Nephron (organoid): Measurements from ENCODE around the gene MTFP1.

Experiments
- H3K27ac Mint-ChIP-seq, 3 experiments: 2 replicates each; pipeline ENCODE4 v1.8.0; 2020; ENCODE audit warnings: mixed read lengths in 3 of 3, mild to moderate bottlenecking in 2 of 3, moderate library complexity in 1 of 3
- H3K27me3 Mint-ChIP-seq: 2 replicates; pipeline ENCODE4 v1.8.0; 2021; ENCODE audit warnings: low read depth, mild to moderate bottlenecking, moderate library complexity, mixed read lengths
- H3K36me3 Mint-ChIP-seq: 2 replicates; pipeline ENCODE4 v1.8.0; 2020; ENCODE audit warnings: low read depth, mixed read lengths
- H3K4me1 Mint-ChIP-seq: 2 replicates; pipeline ENCODE4 v1.8.0; 2020; ENCODE audit warnings: mixed read lengths
- H3K4me3 Mint-ChIP-seq, 3 experiments: 2 replicates each; pipeline ENCODE4 v1.8.0; 2020; ENCODE audit warnings: mild to moderate bottlenecking in 3 of 3, mixed read lengths in 3 of 3, moderate library complexity in 2 of 3
- H3K9me3 Mint-ChIP-seq: 2 replicates; pipeline ENCODE4 v1.8.0; 2020; ENCODE audit warnings: mixed read lengths
- TF ChIP-seq, protein P1 (sequence below), 3 experiments: fragments of 200-600 bp; sonication (generic); IDR thresholded peaks; one replicate each; pipeline ENCODE4 v1.5.0; 2021; ENCODE audit warnings: antibody characterized with exemption in 3 of 3; ENCODE audit not compliant: unreplicated experiment in 3 of 3

MTFP1 gene

DNA sequence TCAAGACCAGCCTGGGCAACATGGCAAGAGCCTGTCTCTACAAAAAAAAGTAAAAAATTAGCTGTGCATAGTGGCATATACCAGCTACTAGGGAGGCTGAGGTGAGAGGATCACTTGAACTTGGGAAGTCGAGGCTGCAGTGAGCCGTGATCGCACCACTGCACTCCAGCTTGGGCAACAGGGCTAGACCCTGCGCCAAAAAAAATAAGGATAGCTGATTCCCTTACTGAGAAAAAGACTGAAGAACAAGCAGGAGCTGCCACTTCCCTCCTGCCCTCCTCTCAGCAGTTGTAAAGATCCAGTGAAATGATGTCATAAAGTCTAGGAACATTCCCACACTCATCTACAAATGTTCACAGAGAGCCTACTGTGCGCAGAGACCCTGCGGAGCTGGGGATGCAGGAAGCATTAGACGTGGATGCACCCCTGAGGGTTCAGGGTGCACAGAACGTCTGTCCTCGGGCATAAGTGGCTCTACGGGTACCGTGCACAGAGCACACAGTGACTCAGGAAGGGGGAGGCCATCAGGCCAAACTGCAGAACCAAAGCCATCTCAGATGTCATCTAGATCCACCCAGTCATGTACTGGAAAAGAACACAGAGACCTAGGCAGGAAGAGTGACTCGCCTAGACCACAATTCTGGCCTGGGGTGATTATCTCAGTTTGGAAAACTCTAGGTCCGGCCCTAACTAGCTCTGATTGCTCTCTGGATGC, 17.0 kb upstream of the MTFP1 start:
- TF ChIP-seq, protein P1, sequence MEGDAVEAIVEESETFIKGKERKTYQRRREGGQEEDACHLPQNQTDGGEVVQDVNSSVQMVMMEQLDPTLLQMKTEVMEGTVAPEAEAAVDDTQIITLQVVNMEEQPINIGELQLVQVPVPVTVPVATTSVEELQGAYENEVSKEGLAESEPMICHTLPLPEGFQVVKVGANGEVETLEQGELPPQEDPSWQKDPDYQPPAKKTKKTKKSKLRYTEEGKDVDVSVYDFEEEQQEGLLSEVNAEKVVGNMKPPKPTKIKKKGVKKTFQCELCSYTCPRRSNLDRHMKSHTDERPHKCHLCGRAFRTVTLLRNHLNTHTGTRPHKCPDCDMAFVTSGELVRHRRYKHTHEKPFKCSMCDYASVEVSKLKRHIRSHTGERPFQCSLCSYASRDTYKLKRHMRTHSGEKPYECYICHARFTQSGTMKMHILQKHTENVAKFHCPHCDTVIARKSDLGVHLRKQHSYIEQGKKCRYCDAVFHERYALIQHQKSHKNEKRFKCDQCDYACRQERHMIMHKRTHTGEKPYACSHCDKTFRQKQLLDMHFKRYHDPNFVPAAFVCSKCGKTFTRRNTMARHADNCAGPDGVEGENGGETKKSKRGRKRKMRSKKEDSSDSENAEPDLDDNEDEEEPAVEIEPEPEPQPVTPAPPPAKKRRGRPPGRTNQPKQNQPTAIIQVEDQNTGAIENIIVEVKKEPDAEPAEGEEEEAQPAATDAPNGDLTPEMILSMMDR (IDR thresholded peaks at IDR 0.05; ENCODE audit: unreplicated experiment in 3 of 3) = no peak
- Mint-ChIP-seq H3K9me3 (no peaks in the 10 kb centered on the region), H3K27ac (no peak overlapping the region), H3K4me3 (no peak overlapping the region), H3K36me3 (peaks cover 15% of the 10 kb centered on the region), H3K4me1 (no peaks in the 10 kb centered on the region), H3K27me3 (no peaks in the 10 kb centered on the region)

DNA sequence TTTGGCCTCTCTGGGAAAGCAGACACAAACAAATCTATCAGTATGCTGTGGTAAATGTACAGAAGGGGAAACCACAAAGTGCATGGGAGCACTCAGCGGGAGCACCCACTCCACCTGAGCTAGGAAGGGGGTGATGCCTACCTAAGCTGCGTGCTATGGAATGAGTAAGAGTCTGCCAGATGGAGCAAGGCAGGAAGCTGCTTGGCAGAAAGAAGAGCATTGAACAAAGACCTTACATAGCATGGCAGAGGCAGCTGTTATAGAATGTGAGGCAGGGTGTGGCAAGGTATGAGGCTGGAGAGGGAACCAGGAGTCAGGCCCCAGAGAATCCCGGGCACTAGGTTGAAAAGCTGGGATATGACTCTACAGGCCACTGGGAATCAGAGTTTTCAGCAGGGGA, 13.8 kb upstream of the MTFP1 start:
- H3K9me3 Mint-ChIP-seq = no peaks in the 10 kb centered on the region
- H3K36me3 Mint-ChIP-seq = peaks cover 25% of the 10 kb centered on the region
- TF ChIP-seq, protein P1 (IDR thresholded peaks at IDR 0.05; ENCODE audit: unreplicated experiment in 3 of 3) = no peak
- no peak overlapping the region for H3K27ac Mint-ChIP-seq
- no peaks in the 10 kb centered on the region for H3K27me3 Mint-ChIP-seq
- H3K4me1 Mint-ChIP-seq = no peaks in the 10 kb centered on the region
- H3K4me3 Mint-ChIP-seq = no peak overlapping the region

DNA sequence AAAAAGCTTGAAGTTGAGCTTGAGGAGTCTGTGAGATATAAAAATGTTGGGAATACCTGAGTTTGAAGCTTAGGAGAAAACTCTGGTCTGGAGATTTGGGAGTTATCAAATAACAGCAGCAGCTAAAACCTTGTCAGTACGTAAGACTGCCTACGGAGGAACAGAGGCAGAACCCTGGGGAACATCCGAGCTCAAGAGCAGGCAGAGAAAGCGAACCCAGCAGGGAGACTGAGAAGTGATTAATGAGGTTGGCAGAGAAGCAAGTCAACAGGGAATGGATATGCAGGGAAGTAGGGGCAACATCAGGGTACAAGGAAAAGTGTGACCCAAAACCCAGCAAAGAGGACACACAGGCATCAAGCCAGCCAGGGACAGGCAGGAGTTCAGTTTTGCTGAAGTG, 12.6 kb upstream of the MTFP1 start:
- Mint-ChIP-seq H3K36me3 (peaks cover 31% of the 10 kb centered on the region), H3K9me3 (no peaks in the 10 kb centered on the region), H3K27me3 (no peaks in the 10 kb centered on the region), H3K4me3 (no peak overlapping the region), H3K27ac (peak overlapping the region in 2 of 3 experiments; percentile 9), H3K4me1 (no peaks in the 10 kb centered on the region)
- TF ChIP-seq, protein P1 (IDR thresholded peaks at IDR 0.05; ENCODE audit: unreplicated experiment in 3 of 3) = no peak

DNA sequence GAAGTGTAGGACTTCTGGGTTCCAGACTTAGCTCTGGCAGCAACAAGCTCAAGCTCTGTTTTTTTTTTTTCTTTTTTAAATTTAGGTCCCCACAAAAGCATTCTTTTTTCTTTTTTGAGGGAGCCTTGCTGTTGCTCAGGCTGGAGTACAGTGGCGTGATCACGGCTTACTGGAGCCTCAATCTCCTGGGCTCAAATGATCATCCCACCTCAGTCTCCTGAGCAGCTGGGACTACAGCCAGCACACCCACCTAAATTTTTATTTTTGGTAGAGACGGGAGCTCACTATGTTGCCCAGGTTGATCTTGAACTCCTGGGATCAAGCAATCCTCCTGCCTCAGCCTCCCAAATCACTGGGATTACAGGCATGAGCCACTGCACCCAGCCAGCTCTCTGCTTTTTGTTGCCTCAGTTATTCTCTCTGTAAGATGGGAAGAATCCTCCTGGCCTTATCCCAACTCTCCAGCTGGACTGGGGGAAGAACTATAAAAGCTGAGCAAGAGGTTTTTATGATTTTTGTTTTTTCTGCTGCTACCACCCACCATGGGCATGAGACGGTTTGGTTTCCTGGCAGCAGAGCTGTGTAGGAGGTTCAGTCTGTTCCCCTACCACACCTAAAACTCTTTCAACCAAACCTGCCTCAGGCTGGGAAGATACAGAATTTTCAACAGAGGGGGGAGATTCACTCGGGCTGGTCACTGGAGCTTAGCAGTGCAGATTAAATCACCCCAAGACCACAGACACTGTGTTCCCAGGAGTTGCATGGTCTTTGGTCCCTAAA, 11.6 kb upstream of the MTFP1 start:
- H3K36me3 Mint-ChIP-seq = peaks cover 31% of the 10 kb centered on the region

DNA sequence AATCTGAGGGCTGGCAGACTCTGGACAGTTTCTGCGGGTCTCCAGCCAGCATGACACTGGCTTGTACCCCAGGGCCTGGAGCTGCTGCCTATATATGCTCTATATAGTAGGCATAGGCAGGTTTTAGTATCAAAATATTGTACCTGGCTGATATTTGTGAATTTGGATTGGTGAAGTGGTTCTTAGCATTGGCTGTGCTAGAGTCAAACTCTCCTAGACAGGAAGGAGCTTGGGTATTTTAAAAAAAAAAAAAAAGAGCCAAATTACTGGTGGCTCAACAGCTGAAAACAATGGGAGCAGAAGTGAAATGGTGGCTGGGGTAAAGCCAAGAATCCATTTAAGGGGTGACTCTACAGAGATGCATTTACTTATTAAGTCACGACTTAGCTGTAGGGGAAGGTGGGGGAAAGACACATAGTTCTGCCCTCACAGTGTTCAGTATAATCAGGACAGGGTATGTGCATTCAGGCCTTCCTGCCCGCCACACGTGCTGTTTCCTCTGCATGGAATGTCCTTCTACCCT, 11.0 kb upstream of the MTFP1 start:
- peaks cover 31% of the 10 kb centered on the region for H3K36me3 Mint-ChIP-seq
- no peaks in the 10 kb centered on the region for H3K27me3 Mint-ChIP-seq
- no peak overlapping the region for H3K27ac Mint-ChIP-seq
- H3K4me3 Mint-ChIP-seq = no peak overlapping the region
- H3K9me3 Mint-ChIP-seq = no peaks in the 10 kb centered on the region
- no peaks in the 10 kb centered on the region for H3K4me1 Mint-ChIP-seq
- TF ChIP-seq, protein P1 (IDR thresholded peaks at IDR 0.05; ENCODE audit: unreplicated experiment in 3 of 3) = no peak

More for the DNA sequence above, 11.6 kb upstream of the MTFP1 start:
- Mint-ChIP-seq H3K4me3 (no peak overlapping the region), H3K4me1 (no peaks in the 10 kb centered on the region), H3K9me3 (no peaks in the 10 kb centered on the region), H3K27me3 (no peaks in the 10 kb centered on the region), H3K27ac (no peak overlapping the region)
- TF ChIP-seq, protein P1 (IDR thresholded peaks at IDR 0.05; ENCODE audit: unreplicated experiment in 3 of 3) = no peak
